ENCODE data around the gene GREM2.

DNA sequence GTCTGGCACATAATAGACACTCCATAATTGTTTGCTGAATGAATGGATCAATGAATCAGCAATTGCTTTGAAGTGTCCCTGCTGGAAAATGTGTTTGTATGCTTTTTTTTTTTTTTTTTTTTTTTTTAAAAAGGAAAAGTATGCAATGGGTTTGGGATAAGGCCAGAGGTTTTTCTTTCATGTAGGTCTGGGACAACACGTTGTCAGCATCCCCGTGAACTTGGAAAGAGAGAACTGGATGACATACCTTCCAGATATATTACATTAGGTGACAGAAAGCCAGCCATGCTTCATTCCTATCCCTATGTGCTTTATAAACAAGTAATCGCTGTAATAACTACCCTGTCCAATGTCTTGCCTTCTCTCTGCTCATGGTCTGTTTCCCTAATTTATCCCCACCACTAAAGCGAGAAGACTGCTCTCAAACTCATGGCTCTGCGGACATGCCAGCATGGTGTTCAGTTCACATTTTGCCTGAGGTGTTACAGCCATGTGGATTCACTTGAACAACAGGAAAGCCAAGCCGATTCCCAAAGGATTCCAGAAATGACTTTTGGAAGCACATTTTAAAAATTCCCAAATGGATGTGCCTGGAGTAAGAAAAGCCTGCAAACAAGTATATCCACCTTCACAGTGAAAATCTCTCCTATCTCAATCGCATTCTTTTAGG lies 34.8 kb upstream of the GREM2 start:
- TF ChIP-seq, protein P1, sequence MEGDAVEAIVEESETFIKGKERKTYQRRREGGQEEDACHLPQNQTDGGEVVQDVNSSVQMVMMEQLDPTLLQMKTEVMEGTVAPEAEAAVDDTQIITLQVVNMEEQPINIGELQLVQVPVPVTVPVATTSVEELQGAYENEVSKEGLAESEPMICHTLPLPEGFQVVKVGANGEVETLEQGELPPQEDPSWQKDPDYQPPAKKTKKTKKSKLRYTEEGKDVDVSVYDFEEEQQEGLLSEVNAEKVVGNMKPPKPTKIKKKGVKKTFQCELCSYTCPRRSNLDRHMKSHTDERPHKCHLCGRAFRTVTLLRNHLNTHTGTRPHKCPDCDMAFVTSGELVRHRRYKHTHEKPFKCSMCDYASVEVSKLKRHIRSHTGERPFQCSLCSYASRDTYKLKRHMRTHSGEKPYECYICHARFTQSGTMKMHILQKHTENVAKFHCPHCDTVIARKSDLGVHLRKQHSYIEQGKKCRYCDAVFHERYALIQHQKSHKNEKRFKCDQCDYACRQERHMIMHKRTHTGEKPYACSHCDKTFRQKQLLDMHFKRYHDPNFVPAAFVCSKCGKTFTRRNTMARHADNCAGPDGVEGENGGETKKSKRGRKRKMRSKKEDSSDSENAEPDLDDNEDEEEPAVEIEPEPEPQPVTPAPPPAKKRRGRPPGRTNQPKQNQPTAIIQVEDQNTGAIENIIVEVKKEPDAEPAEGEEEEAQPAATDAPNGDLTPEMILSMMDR (IDR thresholded peaks at IDR 0.05), result no peak
- no peak for TF ChIP-seq EZH2 (IDR thresholded peaks at IDR 0.05; ENCODE audit: borderline replicate concordance, insufficient read depth, low read depth, low read length, poor library complexity, severe bottlenecking)
